SH-SY5Y (cell line): ENCODE measurements around the gene SLC20A1.

Experiments
- GATA2 ChIP-seq: IDR thresholded peaks from 2 replicates; pipeline ENCODE4 v1.6.1; 2011; ENCODE audit warnings: mild to moderate bottlenecking, low read depth, low read length
- GATA3 ChIP-seq: IDR thresholded peaks from 2 replicates; pipeline ENCODE4 v1.6.1; 2011; ENCODE audit warnings: low read depth, mild to moderate bottlenecking, low read length, moderate library complexity

GRCh38 chr2:112644155-112644932 is 1.4 kb upstream of the SLC20A1 start:
- TF ChIP-seq GATA2 (no peak), GATA3 (no peak)
